MM.1S (cell line): ENCODE data around the gene DDAH1.

Source experiments
- CTCF ChIP-seq: fragments of 300-600 bp; sonication (generic); IDR thresholded peaks from 2 replicates; pipeline ENCODE4 v1.5.1; 2016; ENCODE audit warnings: antibody characterized with exemption, low read length, mixed read lengths
- EZH2 ChIP-seq: fragments of 300-600 bp; sonication (generic); optimal IDR thresholded peaks from 2 replicates; pipeline ENCODE3; 2017; ENCODE audit warnings: low read depth, mild to moderate bottlenecking, antibody characterized with exemption, low read length, mixed read lengths
- EZH2phosphoT487 ChIP-seq: fragments of 300-600 bp; sonication (generic); IDR thresholded peaks from 2 replicates; pipeline ENCODE4 v1.6.1; 2018; ENCODE audit warnings: antibody characterized with exemption, low read length

DNA sequence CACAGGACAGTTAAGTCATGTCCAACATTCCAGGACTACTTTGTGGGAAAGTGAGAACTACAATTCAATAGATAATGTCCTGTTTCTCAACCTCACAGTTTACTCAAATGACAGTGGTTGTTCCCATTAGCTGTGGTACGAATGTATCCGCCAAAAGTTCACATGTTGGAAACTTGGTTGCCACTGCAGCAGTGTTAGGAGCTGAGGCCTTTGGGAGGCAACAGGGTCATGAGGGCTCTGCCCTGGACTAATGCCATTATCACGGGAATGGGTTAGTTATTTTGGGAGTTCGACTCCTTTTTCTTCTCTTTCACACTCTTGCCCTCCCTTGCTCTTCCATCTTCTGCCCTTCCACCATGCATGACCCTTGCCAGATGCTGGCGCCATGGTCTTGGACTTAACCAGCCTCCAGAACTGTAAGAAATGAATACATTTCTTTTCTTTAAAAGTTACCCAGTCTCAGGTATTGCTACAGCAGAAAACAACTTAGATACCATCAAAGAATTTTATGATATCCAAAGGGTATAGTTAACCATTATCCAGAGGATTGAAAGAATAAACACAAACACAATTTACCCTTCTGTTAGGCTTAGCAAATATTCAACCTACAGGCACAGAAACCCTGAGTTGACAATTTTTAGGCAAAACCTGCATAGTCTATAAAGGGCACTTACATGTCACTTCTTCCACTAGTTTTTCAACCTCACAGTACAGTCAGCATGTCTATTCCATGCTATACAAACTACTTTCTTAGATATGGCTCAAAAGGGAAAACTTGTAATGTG is 196.0 kb downstream of the DDAH1 start:
- no peak for TF ChIP-seq CTCF
- no peak for TF ChIP-seq EZH2phosphoT487
- TF ChIP-seq EZH2 = no peak
